B cell (primary cell): ENCODE data around the gene MBNL1. TPM values are rescaled to one million over a fixed set of nuclear protein-coding genes. Genes with fewer than 3 reads are reported as not detected.

ENCODE experiments used
- ATAC-seq: fragments of 200-7000 bp; cut with Tn5 transposase; one replicate; pipeline ENCODE4 v1.10.0; 2021; ENCODE audit warnings: low read depth, mild to moderate bottlenecking, moderate number of reproducible peaks, moderate library complexity
- CTCF ChIA-PET: fragments of 350-600 bp; sonication (Branson Sonifier 250); formaldehyde crosslinking; loops from one replicate; lab custom pipeline; 2021; ENCODE audit warnings: antibody characterized with exemption, inconsistent platforms; lab: Charles Lee
- POLR2A ChIA-PET: fragments of 350-600 bp; sonication (Branson Sonifier 250); formaldehyde crosslinking; loops from one replicate; lab custom pipeline; 2021; ENCODE audit warnings: antibody characterized with exemption; lab: Charles Lee
- DNase-seq: peaks from one replicate; pipeline ENCODE4 v3.0.0; 2013
- H2AFZ ChIP-seq: 2 replicates; pipeline ENCODE4 v1.6.1; 2012; ENCODE audit warnings: mild to moderate bottlenecking, low read depth, low read length; ENCODE audit not compliant: insufficient read depth, poor library complexity, severe bottlenecking
- H3K27ac ChIP-seq, 2 donors: 1 replicate in 1 of 2; 2 replicates in 1 of 2; pipeline ENCODE4 v1.5.1; 2012 to 2013; ENCODE audit warnings: low read length in 2 of 2, mild to moderate bottlenecking in 2 of 2, moderate library complexity in 1 of 2
- H3K27me3 ChIP-seq, 4 experiments: fragments of 200-600 bp in 1 of 4; sonication (generic) in 1 of 4; replicated peaks in 1 of 4; 1 replicate in 2 of 4; 2 replicates in 2 of 4; pipeline versions ENCODE4 v1.6.1 to v1.7.0; 2013 to 2016; ENCODE audit warnings: low read length in 3 of 4, mild to moderate bottlenecking in 2 of 4, mixed read lengths in 1 of 4, moderate library complexity in 1 of 4; ENCODE audit not compliant: insufficient read depth in 4 of 4, control insufficient read depth in 3 of 4; ENCODE audit errors: control extremely low read depth in 1 of 4
- H3K36me3 ChIP-seq, 2 experiments: replicated peaks in 1 of 2; 1 replicate in 1 of 2; 2 replicates in 1 of 2; pipeline versions ENCODE4 v1.6.1 to v1.7.1; 2013; ENCODE audit warnings: low read length in 1 of 2; ENCODE audit not compliant: insufficient read depth in 2 of 2, control insufficient read depth in 1 of 2; ENCODE audit errors: control extremely low read depth in 1 of 2, extremely low read depth in 1 of 2
- H3K4me1 ChIP-seq, 2 donors: fragments of 200-600 bp in 1 of 2; sonication (generic) in 1 of 2; 1 replicate in 1 of 2; 2 replicates in 1 of 2; pipeline versions ENCODE4 v1.5.1 to v1.6.1; 2013 to 2017; ENCODE audit warnings: low read length in 2 of 2; ENCODE audit not compliant: control insufficient read depth in 2 of 2, insufficient read depth in 2 of 2
- H3K4me2 ChIP-seq: replicated peaks from 2 replicates; pipeline ENCODE3; 2012; ENCODE audit warnings: mild to moderate bottlenecking, low read depth, low read length; ENCODE audit not compliant: poor library complexity, severe bottlenecking
- H3K4me3 ChIP-seq, 5 experiments: fragments of 200-600 bp in 1 of 5; sonication (generic) in 1 of 5; 1 replicate in 3 of 5; 2 replicates in 2 of 5; pipeline versions ENCODE4 v1.5.1 to v1.7.0; 2011 to 2016; ENCODE audit warnings: low read length in 4 of 5, mild to moderate bottlenecking in 4 of 5, low read depth in 2 of 5, control low read depth in 1 of 5, moderate library complexity in 1 of 5; ENCODE audit not compliant: insufficient read depth in 1 of 5; ENCODE audit errors: control extremely low read depth in 1 of 5, extremely low read depth in 1 of 5
- H3K79me2 ChIP-seq: fragments of 200-600 bp; sonication (generic); one replicate; pipeline ENCODE4 v1.6.0; 2016; ENCODE audit warnings: low read length; ENCODE audit not compliant: control insufficient read depth, insufficient read depth
- H3K9ac ChIP-seq: fragments of 200-600 bp; sonication (generic); 2 replicates; pipeline ENCODE4 v1.6.1; 2017; ENCODE audit warnings: mild to moderate bottlenecking, low read length, moderate library complexity
- H3K9me3 ChIP-seq, 3 donors: one replicate each; pipeline versions ENCODE4 v1.6.1 to v1.7.1; 2013; ENCODE audit warnings: low read length in 2 of 3; ENCODE audit not compliant: control insufficient read depth in 2 of 3, insufficient read depth in 1 of 3; ENCODE audit errors: control extremely low read depth in 1 of 3
- H4K20me1 ChIP-seq: 2 replicates; pipeline ENCODE4 v1.6.0; 2012; ENCODE audit warnings: mild to moderate bottlenecking, low read length; ENCODE audit not compliant: insufficient read depth, control insufficient read depth, poor library complexity, severe bottlenecking
- H3K27ac Mint-ChIP-seq: one replicate; pipeline ENCODE4 v1.8.0; 2021; ENCODE audit warnings: mixed read lengths
- H3K27me3 Mint-ChIP-seq: one replicate; pipeline ENCODE4 v1.8.0; 2021; ENCODE audit warnings: mixed read lengths
- H3K4me1 Mint-ChIP-seq: one replicate; pipeline ENCODE4 v1.8.0; 2021; ENCODE audit warnings: mixed read lengths
- H3K4me3 Mint-ChIP-seq: one replicate; pipeline ENCODE4 v1.8.0; 2021; ENCODE audit warnings: mixed read lengths
- H3K9me3 Mint-ChIP-seq: one replicate; pipeline ENCODE4 v1.8.0; 2022; ENCODE audit warnings: mixed read lengths; ENCODE audit not compliant: insufficient read depth
- EZH2 ChIP-seq: IDR thresholded peaks from 2 replicates; pipeline ENCODE4 v1.6.1; 2012; ENCODE audit warnings: borderline replicate concordance, low read depth, mild to moderate bottlenecking, moderate library complexity, low read length; ENCODE audit not compliant: insufficient read depth, poor library complexity, severe bottlenecking
- WGBS: methylation state at CpG from one replicate; pipeline ENCODE4 v1.1.5; 2013; ENCODE audit warnings: missing lambda C conversion rate; ENCODE audit not compliant: insufficient coverage; 5-methylcytosine and 5-hydroxymethylcytosine counted together
- intact Hi-C: fragments of 100-400 bp; cut with micrococcal nuclease; formaldehyde crosslinking; loops from one replicate; pipeline ENCODE4 v1.10.0; 2022
- polyA plus RNA-seq: library from polyadenylated mRNA; depleted of rRNA; stranded (reverse); fragments of >200 nt; gene quantifications from 2 replicates; pipeline ENCODE4 v1.2.3, GENCODE V29; 2012
- total RNA-seq, 2 donors: library from RNA; stranded (reverse); fragments of 120-200 nt in 1 of 2; gene quantifications; 1 replicate in 1 of 2; 2 replicates in 1 of 2; pipeline versions ENCODE4 v1.2.3 to v1.2.4, GENCODE V29; 2013 to 2022
- TF ChIP-seq, protein P1 (sequence below): fragments of 200-600 bp; IDR thresholded peaks from one replicate; pipeline ENCODE4 v1.8.0; 2022; ENCODE audit warnings: antibody characterized with exemption, mild to moderate bottlenecking

Gene MBNL1
- total and polyA plus RNA-seq, 2 donors (not counting 1 experiment from before 2014, with no cell fraction given) = 195 to 505 TPM

GRCh38 chr3:152269831-152270734, 1.4 kb downstream of the MBNL1 start:
- peaks cover 32 to 53% of the 10 kb centered on the region in 2 donors for H3K4me1 ChIP-seq
- no peak for TF ChIP-seq EZH2
- TF ChIP-seq, protein P1, sequence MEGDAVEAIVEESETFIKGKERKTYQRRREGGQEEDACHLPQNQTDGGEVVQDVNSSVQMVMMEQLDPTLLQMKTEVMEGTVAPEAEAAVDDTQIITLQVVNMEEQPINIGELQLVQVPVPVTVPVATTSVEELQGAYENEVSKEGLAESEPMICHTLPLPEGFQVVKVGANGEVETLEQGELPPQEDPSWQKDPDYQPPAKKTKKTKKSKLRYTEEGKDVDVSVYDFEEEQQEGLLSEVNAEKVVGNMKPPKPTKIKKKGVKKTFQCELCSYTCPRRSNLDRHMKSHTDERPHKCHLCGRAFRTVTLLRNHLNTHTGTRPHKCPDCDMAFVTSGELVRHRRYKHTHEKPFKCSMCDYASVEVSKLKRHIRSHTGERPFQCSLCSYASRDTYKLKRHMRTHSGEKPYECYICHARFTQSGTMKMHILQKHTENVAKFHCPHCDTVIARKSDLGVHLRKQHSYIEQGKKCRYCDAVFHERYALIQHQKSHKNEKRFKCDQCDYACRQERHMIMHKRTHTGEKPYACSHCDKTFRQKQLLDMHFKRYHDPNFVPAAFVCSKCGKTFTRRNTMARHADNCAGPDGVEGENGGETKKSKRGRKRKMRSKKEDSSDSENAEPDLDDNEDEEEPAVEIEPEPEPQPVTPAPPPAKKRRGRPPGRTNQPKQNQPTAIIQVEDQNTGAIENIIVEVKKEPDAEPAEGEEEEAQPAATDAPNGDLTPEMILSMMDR = no peak

More at GRCh38 chr3:152269831-152270734, 1.4 kb downstream of the MBNL1 start:
- peak overlapping the region; percentile 96 for H3K27ac Mint-ChIP-seq
- Histone ChIP-seq H2AFZ (peak overlapping the region; percentile 81), H3K9me3 (no peaks in the 10 kb centered on the region), H3K4me3 (peak overlapping the region; percentile 91 to 100 (median 93)), H3K79me2 (peaks cover 93% of the 10 kb centered on the region), H3K27me3 (no peaks in the 10 kb centered on the region), H4K20me1 (peaks cover 16% of the 10 kb centered on the region), H3K9ac (peak overlapping the region; percentile 95), H3K27ac (peak overlapping the region; percentile 86 to 93), H3K36me3 (peaks cover 0 to 2% of the 10 kb centered on the region in 2 experiments), H3K4me2 (peak overlapping the region; percentile 90)
- ChIA-PET POLR2A (interaction anchor here (0.6 to 3.3 kb wide), 18 partner anchors 11 to 685 kb away, joined by 3 to 52 read pairs (median 8); no protein-coding TSS in a partner anchor), CTCF (interaction anchor here (0.6 to 7.0 kb wide), 14 partner anchors 10 to 254 kb away, joined by 3 to 51 read pairs (median 4); no protein-coding TSS in a partner anchor)
- no peak for DNase-seq
- ATAC-seq = peak; percentile 13
- WGBS = 3% methylated on average over 7 of the region's 16 CpGs
- H3K27me3 Mint-ChIP-seq = no peaks in the 10 kb centered on the region
- peak overlapping the region; percentile 87 for H3K4me3 Mint-ChIP-seq
- peaks cover 65% of the 10 kb centered on the region for H3K4me1 Mint-ChIP-seq
- intact Hi-C loops = loop anchor here (1.0 to 5.0 kb wide), 5 partner anchors 26 to 1861 kb away; partner anchors contain the start of gene TSC22D2
- H3K9me3 Mint-ChIP-seq = no peaks in the 10 kb centered on the region
